ENCODE measurements around the gene UBE2U.
"Not testable (repeated sequence)": the region's sequence is repeated elsewhere in the genome, so short reads cannot be mapped to it uniquely, and the experiment has no call there.

UBE2U gene

GRCh38 chr1:64192290-64192689 lies 11.1 kb upstream of the UBE2U start:
- no peak for DNase-seq (ENCODE audit: low read depth)

GRCh38 chr1:64194168-64195080 lies 9.0 kb upstream of the UBE2U start:
- DNase-seq (ENCODE audit: low read depth): no peak

- DNase-seq (ENCODE audit: low read depth): no peak
Observed at GRCh38 chr1:64195081-64195395, 8.4 kb upstream of the UBE2U start.

DNA sequence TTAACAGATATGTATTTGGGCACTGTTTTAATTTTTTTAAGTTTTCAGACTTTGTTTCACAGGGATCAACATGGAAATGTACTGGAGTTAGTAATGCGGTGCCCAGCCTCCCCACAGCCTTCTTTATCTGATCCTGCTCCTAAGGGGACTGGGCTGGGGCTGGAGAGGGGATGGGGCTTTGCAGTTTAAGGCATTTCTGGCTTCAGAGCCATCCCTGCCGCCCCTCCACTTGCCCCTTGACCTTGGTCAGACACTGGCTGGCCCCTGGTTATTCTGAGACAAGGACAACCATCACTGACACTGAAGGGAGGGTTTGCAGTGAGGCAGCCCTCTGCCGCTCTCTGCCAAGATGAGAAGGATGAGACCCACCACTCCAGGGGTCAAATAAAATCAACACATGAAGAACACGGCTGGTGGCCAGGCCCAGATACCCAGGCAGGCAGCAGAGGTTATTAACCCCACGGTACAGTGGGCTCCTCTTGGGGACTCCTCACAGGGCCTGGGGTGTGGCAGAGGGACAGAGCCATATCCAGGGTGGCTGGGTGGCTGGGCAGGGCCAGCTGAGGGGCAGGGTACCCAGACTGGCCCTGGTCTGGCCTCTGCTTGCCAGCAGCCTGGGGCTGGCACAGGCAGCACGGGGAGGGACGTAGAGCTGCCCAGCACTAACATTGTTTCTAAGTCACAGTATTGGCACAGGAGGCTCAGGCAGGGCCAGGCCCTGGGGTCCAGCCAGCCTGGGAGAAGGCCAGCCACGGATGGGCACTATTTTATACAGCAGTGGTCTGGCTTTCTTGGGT lies 7.2 kb upstream of the UBE2U start:
- DNase-seq (ENCODE audit: low read depth): no peak

DNA sequence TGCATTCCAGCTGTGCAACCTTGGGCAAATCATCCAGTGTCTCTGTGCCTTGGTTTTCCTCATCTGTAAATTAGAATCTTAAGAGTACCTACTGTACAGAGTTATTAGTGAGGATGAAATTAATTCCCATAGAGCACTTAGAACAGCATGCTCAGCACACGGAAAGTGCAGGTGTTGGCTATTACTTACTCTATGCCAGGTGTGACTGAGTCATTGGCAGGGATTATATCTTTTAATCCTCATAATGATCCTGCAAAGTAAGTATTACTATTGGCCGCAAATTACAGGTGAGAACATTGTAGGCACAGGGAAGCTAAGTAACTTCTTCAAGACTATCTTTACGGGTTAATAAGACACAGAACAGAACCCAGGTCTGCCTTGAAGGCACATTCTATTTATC lies 6.3 kb upstream of the UBE2U start:
- no peak for DNase-seq (ENCODE audit: low read depth)

DNA sequence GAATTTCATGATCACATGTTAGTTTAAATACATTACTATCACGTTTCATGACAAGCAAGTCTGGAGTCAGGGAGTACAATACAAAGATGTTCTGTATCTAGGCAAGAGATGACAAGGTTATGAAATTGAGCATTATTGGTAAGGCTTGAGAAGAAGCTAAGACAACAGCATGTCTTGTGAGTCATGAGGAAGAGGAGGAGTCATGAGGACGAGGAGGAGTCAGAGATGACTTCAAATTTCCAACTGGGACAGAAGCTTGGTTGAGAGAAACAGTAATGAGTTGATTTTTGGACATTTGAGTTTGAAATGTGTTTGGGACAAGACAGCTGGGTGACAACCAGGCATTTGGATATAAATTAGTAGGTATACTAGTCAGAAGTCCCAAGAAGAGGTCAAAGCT lies 4.3 kb upstream of the UBE2U start:
- DNase-seq (ENCODE audit: low read depth): no peak

DNA sequence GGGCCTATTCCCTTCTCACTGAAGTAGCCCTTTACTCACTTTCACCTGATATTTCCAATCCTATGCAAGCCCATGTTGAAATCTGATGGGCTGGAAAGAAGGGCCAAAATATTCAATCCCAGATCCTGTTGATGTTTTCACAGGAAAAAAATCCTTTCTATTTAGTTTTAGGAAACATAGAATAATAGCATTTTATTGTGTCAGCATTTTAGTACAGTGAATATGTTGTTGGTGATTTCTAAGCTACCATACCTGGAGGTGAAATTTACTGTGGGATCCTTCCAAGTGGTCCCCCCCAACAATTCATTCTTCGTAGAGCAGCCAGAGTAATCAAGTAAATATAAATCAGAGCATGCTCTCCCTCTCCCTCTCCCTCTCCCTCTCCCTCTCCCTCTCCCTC lies 3.4 kb upstream of the UBE2U start:
- no peak for DNase-seq (ENCODE audit: low read depth)

GRCh38 chr1:64209221-64209620 lies 5.8 kb downstream of the UBE2U start:
- DNase-seq (ENCODE audit: low read depth): no peak

GRCh38 chr1:64212031-64212430 lies 8.6 kb downstream of the UBE2U start:
- DNase-seq (ENCODE audit: low read depth): no peak

DNA sequence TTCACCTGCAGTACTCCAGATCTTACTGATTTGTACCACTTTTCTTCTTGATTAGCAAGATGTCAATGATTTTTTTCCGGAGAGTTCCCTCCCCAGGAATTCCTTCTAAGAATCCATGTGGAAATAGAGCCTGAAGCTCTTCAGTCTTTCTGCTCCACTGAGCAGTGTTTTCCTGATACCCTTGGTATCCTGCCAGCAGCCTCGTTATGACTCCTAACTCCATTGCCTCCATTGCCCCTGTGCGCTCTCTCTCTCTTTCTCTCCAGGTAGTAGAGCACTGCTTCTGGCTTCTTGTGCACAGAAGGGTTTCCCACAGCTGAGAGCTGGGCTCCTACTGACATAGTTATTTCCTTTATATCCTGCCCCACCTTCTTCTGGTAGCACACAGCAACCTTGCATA lies 12.2 kb downstream of the UBE2U start:
- no peak for DNase-seq (ENCODE audit: low read depth)

GRCh38 chr1:64220241-64220640 lies 16.8 kb downstream of the UBE2U start:
- DNase-seq (ENCODE audit: low read depth): no peak

- no peak for DNase-seq (ENCODE audit: low read depth)
Observed at GRCh38 chr1:64223329-64224151, 20.1 kb downstream of the UBE2U start.

DNA sequence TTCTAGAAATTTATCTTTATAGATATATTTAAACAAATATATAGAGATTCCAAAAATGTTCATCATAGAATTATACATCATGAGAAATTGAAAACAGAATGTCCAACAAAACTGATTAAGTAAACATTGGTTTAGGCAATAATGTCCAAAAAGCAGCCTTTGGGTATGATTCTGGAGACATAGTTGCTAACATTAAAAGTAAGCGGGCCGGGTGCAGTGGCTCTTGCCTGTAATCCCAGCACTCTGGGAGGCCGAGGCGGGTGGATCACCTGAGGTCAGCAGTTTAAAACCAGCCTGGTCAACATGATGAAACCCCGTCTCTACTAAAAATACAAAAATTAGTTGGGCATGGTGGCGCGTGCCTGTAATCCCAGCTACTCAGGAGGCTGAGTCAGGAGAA lies 20.8 kb downstream of the UBE2U start:
- not testable (repeated sequence) for DNase-seq (ENCODE audit: low read depth)

- DNase-seq (ENCODE audit: low read depth): no peak
Observed at GRCh38 chr1:64228167-64228957, 24.9 kb downstream of the UBE2U start.

DNA sequence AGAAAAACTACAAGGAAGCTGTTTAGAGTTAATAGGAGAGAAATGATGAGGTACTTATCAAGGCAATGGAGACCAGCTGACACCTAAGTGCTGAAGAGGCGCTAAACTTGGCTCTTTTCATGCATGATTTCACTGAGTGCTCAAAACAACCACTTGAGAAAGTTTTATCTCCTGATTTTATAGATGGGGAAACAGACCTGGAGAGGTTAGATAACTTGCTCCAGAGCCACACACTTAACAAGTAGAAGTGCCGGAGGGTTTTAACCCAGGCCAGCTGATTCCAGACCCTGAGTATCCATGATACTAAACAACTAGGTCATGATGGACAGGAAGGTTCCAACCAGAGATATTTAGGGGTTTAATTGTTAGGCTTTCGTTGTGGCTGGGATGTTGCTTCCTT lies 25.9 kb downstream of the UBE2U start:
- DNase-seq (ENCODE audit: low read depth): no peak

DNA sequence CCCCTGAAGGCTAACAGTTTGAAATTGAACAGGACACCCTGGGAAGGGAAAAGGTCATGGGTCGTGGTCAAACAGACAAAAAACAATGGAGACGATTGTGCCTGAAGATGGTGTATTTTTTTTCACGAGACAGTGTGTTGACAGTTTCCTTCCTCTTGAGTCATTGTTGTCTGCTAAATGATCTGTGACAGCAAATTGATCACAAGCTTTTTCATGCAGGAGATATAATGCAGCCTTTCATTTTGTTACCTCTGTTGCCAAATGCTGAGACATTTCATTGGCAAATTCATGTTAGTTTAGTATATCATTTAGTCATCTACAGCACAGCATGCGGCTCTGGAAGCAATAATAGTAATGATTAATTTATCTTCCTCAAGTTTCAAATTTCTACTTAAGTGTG lies 27.7 kb downstream of the UBE2U start:
- DNase-seq (ENCODE audit: low read depth): no peak

DNA sequence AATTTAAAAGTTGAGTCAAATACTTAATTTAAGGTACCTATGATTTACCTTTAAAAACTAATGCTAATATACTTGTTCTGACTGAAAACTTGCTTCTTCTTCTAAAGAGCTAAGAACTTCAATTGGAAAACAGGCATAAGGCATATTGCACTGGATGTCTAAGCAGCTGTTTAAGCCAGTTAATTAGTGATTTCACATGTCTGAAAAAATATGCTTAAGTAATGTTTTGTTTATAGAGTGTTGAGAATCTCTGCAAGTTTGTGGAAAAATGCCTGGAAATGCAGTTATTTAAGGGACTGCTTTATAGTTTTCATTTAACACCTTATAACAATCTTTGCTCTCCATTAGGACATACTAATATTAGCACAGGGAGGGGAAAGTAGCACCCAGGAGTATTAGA lies 28.2 kb downstream of the UBE2U start:
- DNase-seq (ENCODE audit: low read depth): no peak

GRCh38 chr1:64234714-64235113 lies 31.3 kb downstream of the UBE2U start:
- no peak for DNase-seq (ENCODE audit: low read depth)

DNA sequence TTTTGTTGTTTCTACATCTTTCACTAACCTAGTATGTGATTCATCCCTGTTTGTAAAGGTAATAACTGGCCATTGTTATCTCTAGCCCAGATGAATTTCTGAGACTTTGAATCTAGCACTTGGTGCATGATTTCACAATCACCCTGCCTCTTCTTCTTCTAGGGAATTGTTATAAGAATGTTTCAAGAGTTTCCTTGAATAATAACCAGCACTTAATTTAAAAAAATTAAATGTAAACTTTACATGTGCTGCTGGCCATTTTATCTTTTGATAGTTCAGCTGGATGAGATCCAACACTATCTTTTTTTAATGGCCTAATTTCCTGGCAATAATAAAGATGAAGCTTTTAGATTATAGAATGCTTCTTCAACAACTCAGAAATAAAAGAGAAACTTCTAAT lies 31.8 kb downstream of the UBE2U start:
- DNase-seq (ENCODE audit: low read depth): no peak

DNA sequence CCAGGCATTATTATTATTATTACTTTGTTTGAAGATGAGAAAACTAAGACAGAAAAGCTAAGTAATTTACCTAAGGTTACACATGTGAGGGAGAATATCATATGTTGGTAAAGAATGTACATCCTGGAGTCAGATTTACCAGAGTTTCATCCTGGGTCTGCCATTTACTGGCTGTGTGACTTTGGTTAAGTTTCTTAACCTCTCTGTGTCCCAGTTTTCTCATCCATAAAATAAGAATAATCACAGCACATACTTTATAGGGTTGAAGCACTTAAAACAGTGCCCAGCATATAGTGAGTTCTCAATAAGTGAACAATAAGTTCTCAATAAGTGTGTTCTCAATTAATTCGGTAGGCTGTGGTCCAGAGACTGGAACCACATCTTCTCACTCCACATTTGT lies 32.5 kb downstream of the UBE2U start:
- DNase-seq (ENCODE audit: low read depth): no peak

DNA sequence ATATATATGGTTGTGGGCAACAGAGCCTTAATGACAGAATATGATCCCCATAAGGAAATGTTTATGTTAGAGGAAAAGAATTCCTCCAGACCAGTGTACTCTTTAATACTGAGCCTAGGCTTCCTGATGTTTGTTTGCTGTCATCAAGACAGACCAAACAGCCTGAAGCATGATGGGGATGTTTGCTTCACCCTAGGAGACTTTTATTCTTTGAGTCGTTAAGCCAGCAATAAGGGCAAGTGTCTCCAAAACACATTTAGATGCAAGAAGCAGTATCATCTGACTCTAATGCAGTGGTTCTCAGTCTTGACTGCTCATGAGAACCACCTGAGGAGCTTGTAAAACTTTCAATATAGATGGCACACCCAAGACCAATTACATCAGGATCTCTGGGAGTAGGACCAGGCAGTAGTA lies 33.1 kb downstream of the UBE2U start:
- no peak for DNase-seq (ENCODE audit: low read depth)

DNA sequence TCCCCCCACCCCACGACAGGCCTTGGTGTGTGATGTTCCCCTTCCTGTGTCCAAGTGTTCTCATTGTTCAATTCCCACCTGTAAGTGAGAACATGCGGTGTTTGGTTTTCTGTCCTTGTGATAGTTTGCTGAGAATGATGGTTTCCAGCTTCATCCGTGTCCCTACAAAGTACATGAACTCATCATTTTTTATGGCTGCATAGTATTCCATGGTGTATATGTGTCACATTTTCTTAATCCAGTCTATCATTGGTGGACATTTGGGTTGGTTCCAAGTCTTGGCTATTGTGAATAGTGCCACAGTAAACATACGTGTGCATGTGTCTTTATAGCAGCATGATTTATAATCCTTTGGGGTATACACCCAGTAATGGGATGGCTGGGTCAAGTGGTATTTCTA lies 36.1 kb downstream of the UBE2U start:
- DNase-seq (ENCODE audit: low read depth): not testable (repeated sequence)
